HT1080 (cell line): ENCODE data around the gene ASPDH. TPM values are rescaled to one million over a fixed set of nuclear protein-coding genes. Genes with fewer than 3 reads are reported as not detected.

Experiments
- DNase-seq: peaks from one replicate; pipeline ENCODE4 v3.0.0-alpha.2; 2015; ENCODE audit warnings: low read depth
- total RNA-seq: library from RNA; depleted of rRNA; stranded (reverse); fragments of >200 nt; shearing (Covaris generic); gene quantifications from 2 replicates; pipeline ENCODE4 v1.2.3, GENCODE V29; 2014

The ASPDH gene
- total RNA-seq, 1 experiment from 2014 or later, result 0.31 TPM

GRCh38 chr19:50516456-50516855 lies 2.7 kb upstream of the ASPDH start:
- no peak for DNase-seq

DNA sequence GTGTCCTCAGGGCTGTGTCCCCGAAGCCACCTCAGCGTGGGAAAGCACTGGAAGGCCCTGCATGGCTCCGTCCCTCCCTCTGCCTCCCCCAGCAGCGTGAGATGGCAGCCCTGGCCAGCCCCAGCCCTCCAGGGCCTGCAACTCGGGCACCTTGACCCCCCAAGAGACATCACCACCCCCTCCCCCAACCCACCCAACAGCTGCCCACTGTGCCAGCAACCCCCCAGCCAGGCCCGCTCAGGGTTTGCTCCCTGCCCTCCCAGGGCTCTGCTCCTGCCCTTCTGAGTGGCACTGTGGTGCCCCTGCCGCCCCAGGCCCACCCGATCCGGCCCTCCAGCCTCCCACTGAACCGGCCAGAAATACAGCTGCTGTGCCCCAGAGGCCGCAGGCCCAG lies 1.5 kb upstream of the ASPDH start:
- DNase-seq, result no peak

DNA sequence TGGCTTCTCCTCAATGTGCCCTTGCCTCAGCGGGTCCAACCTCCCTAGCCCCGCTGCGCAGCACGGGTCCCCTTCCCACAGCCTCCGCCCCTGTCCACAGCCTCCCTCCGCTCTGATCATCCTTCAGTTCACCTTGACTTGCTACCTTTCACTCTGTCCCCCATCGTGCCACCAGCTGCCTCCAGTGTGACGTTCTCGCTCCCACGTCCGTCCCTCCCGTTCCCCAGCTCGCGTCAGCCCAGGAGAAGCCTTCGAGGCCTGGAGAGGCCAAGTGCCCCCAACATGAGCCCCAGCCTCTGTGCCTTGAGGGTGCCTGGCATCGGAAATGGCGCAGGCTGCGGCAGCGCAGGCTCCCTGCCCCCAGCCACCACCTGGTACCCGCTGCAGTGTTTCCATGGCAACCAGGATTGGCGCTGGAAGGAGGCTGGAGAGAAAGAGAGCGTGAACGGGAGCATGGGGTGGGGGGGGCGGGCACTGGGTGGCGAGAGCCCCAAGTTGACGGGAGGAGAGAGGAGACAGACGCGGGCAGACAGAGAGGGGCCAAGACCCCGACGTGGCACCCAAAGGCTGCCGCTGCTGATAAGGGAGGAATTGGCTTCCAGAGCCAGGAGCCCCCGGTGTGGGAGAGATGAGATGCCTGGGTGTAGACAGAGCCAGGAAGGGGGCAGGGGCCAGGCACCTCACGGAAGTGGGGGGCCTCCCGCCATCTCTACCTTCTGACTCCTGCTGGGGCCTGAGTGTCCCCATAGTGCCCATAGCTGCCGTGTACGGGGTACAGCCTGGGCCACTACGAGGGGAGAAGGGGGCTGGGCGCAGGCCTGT lies 844 bp upstream of the ASPDH start:
- no peak for DNase-seq

- DNase-seq, result no peak
Observed at GRCh38 chr19:50512999-50513745, 541 bp downstream of the ASPDH start.

DNA sequence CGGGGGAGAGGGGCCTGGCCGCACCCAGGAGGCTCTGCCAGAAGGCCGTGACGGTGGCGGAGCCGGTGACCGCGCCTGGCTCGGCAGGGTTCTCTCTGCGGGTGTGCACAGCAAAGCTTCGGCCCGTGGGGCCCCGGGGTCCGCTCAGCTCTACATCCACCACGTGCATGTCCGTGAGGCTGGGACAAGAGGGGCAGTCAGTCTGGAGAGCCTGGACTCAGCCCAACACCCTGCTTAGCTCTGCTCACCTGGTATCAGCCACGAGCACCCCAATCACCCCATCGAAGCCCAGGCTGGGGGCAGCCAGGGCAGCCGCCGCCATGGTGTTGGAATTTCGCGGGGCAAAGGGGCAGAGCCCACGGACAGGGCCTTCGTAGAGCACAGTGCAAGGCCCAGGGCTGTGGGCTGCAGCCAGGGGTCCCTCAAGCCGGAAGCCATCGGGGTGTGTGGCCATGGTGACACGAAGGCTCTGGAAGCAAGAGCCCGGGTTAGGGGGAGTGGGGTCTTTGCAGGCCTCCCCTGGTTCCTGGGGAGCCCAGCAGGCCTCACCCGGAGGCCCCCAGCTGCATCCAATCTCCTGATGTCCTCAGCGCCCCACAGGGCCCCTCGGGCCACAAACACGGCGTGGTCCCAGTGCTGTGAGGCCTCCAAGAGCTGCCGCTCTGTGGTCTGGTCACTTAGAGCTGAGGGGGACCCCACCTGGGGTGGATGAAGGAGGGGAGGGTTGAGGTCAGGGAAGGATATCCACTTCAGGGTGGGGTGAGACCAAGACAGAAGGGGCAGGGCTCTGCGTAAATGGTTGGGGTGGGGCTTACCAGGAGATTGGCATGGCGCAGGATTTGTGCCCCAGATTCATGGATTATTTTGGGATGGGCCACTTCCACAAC lies 1.4 kb downstream of the ASPDH start:
- no peak for DNase-seq

- DNase-seq, result peak; percentile 99
Observed at GRCh38 chr19:50511069-50511822, 2.5 kb downstream of the ASPDH start, which contains the start of gene JOSD2. TSS of gene JOSD2 (minus strand) at chr19:50511191. CDS start at chr19:50510431, 760 bp downstream.

GRCh38 chr19:50510700-50511068 lies 3.0 kb downstream of the ASPDH start:
- no peak for DNase-seq

DNA sequence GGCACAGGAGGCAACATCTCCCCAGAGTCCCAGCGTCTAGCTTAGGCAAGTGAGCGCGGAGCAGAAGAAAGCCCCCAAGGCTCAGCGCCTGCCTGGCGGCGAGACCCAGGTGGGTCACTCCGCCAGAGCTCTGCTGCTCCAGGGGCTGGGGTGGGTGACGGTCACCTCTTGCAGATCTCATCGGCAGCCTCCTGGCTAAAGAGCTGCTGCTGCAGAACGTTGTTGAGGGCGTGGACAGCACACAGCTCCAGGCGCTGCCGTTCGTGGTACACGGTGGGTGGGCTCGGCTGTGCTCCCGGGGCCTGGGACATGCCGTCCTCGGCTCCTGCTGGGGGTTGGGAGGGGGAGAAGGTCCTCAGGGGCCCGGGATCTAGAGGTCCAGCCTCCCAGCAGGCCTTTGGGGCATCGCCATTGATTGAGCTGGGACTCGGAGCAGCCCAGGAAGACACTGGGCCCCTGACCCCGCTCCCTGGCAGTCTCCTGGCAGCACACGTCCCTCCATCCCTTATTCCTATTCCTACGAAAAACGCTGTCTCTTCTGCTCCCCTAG lies 3.5 kb downstream of the ASPDH start:
- no peak for DNase-seq

DNA sequence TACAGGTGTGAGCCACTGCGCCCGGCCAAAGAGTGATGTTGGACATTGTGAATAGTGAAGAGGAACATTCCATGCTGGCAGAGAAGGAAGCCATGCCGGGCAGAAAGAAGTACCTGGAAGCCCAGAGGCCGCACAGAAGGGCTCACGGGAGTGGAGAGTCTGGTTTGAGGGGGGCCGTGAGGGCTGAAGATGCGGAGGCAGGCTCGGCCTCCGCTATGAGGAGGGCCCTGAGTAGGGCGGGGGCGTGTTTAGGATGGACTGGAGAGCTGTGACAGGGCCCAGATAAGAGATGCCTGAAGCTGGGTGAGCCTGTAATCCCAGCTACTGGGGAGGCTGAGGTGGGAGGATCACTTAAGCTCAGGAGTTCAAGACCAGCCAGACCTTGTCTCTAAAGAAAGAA lies 4.3 kb downstream of the ASPDH start:
- no peak for DNase-seq

DNA sequence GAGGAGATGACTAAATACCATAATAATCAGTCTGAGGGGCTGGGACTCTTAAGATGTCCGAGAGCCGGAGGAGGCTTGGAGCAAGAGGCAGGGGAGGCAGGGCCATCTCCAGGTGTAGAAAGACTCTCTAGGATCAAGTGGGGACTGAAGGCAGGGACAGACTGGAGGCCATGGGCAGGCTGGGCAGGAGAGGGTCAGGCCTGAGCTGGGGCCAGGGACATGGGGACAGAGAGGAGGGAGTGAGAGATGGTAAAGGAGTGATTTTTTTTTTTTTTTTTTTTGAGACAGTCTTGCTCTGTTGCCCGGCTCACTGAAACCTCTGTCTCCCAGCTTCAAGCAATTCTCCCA lies 4.9 kb downstream of the ASPDH start:
- DNase-seq, result no peak

DNA sequence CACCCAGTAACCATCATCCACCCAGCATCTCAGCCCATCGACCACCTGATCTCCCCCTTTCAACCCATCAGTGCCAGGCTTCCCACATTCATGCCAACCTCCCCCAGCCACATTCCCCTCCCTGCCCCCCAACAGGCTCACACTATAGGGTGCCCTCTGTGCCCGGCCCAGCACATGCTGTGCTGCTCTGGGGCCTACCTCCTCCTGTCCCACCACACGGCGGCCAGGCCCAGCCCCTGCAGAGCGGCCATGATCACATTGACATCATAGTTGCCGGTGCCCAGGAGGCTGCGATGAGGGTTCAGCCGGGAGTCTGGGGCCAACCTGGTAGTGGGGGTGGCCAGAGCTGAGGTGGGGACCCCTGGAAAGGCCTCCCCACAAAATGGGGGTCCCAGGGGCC lies 6.3 kb downstream of the ASPDH start:
- no peak for DNase-seq

GRCh38 chr19:50506700-50507099 lies 7.0 kb downstream of the ASPDH start:
- DNase-seq, result no peak

DNA sequence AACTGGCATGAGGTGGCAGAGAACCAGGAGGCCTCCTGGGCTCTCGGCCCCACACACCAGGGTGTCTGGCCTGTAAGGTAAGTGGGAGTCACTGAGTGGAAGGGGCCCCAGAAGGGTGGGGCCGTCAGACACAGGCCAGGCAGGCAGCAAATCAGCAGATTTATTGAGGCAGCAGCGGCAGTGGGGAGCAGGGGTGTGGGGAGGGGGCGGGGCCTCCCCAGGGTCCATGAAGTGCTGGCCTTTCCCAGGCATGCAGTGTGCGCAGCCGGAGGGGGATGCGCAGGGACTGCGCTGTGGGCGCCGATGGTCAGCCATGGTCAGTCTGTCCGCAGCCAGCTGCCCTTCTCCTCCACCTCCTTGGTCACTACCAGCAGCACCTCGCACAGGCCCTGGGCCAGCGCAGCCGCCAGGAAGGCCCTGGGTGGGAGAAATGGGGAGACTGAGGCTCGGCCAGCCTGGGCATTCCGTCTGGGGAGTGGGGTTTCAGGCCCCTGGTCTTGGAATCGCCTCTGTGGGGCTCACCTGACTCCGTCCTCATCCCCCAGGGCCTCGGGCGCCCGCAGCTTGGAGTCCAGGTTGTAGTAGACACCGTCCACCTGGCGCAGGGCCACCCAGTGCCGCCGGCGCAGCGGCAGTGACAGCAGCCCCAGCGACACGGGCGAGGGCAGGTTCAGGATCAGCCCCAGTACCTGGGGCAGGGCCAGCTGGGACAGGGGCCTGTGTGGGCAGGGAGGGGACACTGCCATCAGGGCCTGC lies 7.7 kb downstream of the ASPDH start:
- no peak for DNase-seq

- no peak for DNase-seq
Observed at GRCh38 chr19:50501568-50502475, 11.9 kb downstream of the ASPDH start.

DNA sequence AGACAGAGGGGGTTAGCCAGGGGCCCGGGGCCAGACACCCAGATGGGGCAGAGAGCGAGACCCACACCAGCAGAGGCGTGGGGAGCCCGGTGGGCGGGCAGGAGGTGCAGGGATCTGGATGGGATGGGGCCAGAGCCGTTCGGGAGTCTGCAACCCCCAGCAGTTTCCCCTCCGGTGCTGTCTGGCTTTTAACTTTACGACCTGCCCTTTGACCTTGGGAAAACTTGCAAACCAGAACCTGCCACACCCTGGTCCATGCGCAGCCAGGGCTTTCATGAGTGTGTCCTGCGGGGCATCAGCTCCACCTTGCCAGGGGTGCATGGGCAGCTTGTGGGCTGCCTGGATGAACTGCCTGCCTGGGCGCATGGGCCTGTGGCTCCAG lies 12.5 kb downstream of the ASPDH start:
- DNase-seq, result no peak

GRCh38 chr19:50500753-50501151 lies 13.0 kb downstream of the ASPDH start:
- DNase-seq, result no peak

- no peak for DNase-seq
Observed at GRCh38 chr19:50500060-50500752, 13.5 kb downstream of the ASPDH start.
